GM20431 (cell line): ENCODE results near the gene AKAP8.
"Not testable (repeated sequence)": the region's sequence is repeated elsewhere in the genome, so short reads cannot be mapped to it uniquely, and the experiment has no call there.

Experiments
- in situ Hi-C: fragments of 300-500 bp; cut with MseI, MboI; formaldehyde crosslinking; loops from one replicate; pipeline ENCODE4 v1.15.0; 2020; ENCODE audit warnings: low sequenced_read_pairs; ENCODE audit not compliant: unreplicated experiment

The AKAP8 gene

DNA sequence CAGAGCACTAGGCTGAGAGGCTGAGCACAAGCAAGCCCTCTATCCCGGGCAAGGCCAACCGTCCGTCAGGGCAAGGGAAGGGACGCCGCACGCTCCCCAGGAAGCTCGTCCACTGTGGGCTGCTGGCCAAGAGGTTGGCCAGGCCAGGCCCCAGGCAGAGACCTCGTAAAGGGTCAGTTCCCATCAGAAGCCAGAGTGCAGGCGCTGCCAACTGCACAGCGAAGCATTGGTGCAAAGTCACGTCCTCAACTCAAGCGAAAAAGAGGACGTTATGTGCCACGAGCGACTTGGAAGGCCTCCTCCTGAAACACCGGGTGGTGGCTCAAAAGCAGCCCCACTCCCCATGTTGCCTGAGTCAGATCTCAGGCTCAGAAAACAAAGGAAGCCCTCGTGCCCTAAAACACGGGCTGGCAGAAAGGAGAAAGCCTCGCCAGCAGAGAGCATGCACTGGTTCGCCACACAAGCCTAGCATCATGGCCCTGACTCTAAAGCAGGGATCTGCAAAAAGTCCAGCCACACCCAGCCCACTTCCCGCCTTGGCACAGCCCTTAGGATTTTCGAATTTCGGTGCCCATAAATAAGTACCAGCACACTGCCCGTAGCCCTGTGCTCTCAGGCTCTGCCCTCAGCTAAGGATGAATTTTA, 4.7 kb downstream of the AKAP8 start:
- in situ Hi-C loops: no loop called here

DNA sequence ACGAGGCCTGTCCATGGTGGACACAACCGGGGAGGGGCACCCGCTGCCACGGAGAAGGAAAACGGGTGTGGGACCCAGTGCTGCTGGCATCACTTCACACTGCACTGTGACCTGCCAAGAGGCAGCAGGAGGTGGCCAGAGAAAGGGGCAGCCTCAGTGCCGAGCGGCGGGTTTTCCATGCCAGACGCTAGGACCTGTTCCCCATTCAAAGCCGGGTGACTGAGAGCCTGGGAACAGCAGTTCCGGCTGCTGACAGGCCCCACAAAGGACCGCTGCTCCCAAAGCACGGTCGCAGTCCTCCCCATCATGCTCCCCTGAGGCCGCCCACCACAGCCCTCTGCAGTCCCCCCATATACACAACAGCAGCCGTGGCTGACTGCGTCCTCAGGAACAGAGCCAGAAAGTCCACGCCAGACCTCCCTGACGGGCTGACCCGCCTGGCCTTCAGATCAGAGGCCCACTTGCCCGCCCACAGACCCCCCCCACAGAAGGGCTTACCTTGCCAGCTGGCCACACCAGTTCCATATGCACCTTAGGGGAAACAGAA, 5.4 kb downstream of the AKAP8 start:
- in situ Hi-C loops: no loop called here

DNA sequence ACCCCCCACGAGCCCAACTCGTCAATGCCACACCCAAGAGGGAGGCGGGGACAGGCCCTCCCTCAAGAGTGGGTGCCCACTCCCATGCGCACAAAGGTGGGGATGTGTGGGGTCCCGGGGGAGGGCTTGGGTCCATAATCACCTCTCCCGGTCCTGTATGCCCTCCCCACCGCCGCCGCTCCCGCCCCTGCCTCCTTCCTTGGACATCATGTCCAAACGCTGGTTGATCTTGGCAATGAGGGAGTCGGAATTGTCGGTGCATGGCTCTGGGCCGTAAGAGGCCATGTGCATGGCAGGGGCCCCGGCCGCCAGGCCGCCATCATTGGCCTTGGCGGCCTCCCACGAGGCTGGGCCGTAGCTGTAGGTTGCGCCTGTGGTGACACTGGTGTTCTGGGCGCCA, 5.9 kb downstream of the AKAP8 start:
- in situ Hi-C loops: no loop called here

DNA sequence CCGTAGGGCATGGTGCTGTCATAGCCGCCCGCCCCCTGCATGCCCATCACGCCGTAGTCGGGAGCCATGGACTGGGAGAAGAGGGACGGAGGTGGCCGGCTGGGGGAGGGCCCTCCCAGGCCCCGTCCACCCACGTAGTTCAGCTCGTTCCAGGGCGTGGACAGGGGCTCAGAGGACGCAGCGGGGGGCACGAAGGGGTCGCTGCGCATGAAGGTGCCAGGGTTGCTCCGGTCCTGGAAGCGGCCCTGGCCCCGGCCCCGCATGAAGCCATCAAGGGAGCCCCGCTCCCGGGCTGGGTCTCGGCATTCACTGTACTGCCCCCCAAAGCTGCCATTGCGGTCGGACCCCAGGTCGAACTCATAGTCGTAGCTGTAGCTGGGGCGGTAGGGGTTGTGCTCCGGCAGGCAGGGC, 6.7 kb downstream of the AKAP8 start:
- in situ Hi-C loops: no loop called here

DNA sequence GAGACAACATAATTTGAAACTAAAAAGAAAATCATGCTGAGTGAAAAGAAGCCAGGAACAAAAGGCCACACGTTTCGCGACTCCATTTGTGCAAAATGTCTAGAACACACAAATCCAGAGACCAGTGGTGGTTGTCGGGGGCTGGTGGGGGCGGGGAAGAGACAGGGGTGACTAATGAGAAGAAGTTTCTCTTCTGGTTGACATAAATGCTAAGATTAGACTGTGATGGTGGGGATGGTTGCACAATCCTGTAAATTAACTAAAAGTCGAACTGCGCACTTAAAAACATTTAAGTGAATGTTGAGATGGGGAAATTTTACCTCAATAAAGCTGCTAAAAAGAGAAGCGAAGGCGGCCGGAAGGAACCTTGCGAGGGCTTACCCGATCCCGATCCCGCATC, 7.1 kb downstream of the AKAP8 start:
- in situ Hi-C loops: no loop called here

DNA sequence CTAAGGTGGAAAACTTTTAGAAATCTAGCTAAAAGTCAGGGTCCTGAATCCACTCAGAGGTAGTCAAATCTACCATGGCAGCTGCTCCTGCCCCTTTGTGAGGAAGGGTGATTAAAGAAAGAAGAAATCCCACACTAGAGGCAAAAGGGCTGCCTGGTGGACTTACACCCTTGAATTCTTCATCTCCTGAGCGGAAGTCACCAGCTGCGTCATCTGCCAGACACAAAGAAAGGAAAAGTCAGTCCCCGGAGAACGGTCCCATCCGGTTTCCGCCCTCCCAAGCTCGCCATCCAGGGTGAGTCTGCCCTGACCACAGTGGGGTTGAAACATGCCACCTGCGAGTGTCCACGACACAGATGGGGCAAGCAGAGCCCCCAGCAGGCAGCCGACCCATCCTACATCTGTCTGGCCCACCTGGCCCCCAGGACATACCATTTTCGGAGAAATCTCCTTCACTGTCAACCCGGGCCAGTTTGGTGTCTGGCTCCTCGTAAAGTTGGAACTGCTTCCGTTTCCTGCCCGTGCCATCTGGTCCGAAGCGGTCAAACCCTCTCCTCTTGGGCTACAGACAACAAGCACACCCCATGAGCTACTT, 7.7 kb downstream of the AKAP8 start:
- in situ Hi-C loops: no loop called here

DNA sequence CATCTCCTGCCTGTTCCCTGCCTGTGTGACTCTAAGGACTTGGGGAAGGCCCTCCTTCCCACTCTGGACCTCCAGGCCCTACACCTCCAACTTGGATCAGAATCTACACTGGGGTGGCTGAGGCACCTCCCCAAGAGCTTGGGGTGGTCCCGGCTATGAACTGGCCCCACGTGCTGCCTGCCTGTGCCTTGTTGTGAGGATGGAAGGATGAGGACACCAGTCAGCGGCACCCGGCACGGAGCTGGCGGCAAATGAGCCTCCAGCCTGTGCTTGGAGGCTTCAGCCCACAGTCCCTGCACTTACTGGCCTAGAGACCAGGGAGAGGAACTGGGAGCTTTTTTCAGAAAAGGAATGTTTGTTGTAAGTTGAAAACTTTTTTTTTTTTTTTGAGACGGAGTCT, 8.5 kb downstream of the AKAP8 start:
- in situ Hi-C loops: no loop called here

DNA sequence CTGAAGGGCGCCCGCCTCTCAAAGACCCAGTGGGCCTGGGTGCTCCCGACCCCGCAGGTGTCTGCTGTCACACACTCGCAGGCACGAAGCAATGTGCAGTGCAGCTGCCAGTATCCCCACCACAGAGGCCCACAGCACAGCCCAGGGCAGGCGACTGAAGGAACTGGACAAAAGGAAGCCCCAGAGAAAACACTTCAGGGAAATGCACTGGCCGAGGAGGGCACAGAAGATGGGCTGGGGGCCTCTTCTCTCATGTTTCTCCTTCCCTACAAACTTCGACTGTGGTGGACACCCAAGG, 10.0 kb downstream of the AKAP8 start:
- in situ Hi-C loops: no loop called here

DNA sequence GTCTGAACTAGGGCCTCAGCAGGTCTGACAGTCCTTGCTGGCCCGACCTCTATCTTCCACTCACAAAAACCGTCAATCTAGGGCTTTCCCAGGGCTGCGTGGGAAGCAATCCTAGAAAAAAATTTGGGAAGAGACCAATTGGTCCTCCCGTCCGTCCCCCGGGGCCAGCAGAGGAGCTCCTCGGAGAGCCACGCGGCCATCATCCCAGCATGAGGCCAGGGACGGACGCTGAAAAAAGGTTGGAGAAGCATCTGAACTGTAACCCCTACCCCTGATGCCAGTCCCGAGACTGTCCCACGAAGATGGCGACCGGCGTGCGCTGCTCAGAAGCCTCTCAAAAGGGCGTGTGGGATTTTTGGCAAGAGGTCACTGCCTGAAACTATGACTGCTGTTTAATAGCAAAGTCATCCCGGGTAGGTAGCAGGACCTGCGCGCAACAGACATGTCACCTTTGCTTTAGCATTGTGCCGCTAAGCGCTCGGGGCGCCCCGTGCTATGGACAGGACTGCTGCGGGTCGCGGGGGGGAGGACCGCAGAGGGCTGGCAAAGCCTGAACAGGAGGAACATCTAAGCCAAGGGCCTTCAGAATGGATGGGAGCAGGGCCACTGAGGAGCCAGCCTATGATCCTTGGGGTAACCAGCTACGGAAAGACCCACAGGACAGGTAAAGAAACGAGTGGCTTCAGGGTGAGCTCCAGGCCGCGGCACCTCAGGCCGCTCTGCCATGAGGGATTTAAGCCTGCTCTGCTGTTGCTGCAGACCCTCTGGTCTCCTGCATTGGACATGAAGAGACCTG, 10.6 kb downstream of the AKAP8 start:
- in situ Hi-C loops: no loop called here

DNA sequence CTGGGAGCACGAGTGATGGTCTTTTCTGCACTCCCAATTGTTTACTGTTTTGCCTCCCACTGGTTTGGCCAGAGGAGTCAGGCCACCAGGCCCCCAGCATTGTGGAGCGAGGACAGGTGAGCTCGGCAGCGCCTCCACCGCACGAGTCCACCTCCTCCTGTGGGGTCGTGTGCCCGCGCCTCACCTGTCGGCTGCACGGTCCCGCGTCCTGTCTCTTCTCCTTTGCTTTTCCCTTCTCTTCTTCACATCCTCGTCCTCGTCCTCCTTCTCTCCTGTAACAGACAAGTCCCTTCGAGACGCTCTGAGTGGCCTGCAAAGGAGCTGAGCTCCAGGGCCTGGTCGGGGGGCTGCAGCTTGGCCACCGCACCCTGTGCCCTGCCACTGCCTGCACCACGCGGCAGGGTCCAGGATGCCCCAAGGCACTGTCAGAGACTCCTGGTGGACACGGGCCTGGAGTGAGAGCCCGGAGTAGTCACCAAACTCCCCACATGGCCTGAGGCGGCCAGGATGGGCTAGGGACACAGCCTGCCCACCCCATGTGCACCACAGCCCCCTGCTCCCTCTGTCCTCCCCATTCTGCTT, 11.4 kb downstream of the AKAP8 start:
- in situ Hi-C loops: no loop called here

DNA sequence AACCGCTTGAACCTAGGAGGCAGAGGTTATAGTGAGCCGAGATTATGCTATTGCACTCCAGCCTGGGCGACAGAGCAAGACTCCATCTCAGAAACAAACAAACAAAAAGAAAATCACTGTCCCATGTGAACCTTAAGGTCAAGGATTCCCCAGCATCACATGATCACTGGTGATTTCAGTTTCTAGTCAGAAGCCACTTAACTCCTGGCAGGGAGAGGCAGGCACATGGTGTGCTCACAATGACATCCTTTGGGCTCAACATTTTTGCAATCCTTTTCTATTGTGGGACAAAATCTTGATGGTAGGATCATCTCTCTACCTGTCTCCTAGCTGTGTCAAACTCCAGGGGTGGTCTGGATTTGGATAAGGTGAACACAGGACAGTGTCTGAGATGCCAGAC, 12.1 kb downstream of the AKAP8 start:
- in situ Hi-C loops: no loop called here

DNA sequence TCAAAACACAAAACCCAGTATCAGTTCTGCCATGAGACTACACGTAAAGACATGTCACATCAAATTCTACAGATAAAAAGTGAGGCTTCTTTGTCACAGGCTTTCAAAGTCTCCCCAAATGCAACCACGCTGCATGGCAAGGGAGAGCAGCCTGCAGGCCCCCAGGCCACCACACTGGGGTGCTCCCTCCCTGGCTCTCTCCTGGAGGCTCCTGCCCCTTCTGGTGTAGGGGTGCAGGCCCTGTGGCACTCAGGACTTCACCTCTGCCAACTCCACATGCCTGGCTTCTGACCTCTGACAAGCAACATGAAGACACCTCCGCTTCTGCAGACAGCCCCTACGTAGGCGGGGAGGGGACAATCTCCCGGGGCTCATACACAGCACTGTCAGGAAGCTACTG, 14.3 kb downstream of the AKAP8 start:
- in situ Hi-C loops: no loop called here

DNA sequence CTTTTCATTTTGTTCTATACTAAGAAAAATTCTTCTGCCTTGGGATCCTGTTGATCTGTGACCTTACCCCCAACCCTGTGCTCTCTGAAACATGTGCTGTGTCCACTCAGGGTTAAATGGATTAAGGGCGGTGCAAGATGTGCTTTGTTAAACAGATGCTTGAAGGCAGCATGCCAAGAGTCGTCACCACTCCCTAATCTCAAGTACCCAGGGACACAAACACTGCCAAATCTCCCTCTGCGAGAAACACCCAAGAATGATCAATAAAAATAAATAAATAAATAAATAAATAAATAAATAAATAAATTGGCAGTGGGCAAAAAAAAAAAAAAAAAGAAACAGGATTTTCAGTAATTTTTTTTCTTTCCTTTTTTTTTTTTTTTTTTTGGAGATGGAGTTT, 15.8 kb downstream of the AKAP8 start:
- in situ Hi-C loops: not testable (repeated sequence)

DNA sequence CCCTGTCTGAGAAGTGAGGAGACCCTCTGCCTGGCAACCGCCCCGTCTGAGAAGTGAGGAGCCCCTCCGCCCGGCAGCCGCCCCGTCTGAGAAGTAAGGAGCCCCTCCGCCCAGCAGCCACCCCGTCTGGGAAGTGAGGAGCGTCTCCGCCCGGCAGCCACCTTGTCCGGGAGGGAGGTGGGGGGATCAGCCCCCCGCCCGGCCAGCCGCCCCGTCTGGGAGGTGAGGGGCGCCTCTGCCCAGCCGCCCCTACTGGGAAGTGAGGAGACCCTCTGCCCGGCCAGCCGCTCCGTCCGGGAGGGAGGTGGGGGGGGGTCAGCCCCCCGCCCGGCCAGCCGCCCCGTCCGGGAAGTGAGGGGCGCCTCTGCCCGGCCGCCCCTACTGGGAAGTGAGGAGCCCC, 16.5 kb downstream of the AKAP8 start:
- in situ Hi-C loops: not testable (repeated sequence)

DNA sequence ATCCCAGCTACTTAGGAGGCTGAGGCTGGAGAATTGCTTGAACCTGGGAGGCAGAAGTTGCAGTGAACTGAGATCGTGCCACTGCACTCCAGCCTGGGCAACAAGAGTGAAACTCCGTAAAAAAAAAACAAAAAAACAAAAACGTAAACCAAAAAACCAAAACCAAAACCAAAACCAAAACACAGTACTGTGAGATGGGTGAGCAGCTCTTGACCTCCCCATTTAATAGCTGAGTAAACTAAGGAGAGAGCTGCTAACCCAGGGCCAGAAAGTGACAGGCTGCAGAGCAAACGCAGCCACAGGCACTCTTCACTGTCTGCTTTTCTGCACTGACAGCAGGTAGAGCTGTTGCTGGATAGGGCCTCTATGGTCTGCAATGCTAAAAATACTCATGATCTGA, 19.6 kb downstream of the AKAP8 start:
- in situ Hi-C loops: not testable (repeated sequence)

DNA sequence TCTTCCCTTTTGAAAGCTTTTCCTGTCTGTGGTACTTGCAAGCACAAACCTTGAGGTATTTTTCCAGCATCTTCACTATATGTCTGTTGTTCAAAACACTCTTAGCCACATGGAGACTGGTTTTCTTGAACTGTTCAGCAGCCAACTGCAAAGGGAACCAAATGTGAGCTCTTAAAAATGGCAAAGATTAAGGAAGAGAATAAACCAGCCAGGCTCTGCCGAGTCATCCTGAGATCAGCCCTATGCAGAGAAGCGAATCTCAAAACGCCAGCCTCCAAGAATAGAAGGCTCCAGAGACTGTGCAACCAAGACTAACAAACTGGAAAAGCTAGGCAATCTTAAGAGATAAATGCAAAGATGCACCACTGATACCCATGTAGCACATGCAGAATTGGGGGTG, 20.7 kb downstream of the AKAP8 start:
- in situ Hi-C loops: no loop called here

DNA sequence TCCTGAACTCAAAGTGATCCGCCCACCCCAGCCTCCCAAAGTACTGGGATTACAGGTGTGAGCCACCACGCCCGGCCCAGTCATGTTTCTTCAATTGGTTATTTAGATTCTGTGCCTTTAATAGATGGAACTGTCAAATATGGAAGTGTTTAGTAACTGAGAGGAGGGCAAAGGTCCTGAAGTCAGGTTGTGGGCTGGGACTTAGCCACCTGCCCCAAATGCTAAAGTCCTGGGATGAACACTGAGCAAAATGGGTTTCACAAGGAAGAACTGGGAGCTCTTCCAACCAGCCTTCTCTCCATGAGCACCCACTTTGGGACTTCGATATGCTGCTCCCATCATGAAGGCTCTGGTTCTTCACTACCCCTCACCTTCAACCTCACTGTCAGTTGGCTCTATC, 21.7 kb downstream of the AKAP8 start:
- in situ Hi-C loops: no loop called here

DNA sequence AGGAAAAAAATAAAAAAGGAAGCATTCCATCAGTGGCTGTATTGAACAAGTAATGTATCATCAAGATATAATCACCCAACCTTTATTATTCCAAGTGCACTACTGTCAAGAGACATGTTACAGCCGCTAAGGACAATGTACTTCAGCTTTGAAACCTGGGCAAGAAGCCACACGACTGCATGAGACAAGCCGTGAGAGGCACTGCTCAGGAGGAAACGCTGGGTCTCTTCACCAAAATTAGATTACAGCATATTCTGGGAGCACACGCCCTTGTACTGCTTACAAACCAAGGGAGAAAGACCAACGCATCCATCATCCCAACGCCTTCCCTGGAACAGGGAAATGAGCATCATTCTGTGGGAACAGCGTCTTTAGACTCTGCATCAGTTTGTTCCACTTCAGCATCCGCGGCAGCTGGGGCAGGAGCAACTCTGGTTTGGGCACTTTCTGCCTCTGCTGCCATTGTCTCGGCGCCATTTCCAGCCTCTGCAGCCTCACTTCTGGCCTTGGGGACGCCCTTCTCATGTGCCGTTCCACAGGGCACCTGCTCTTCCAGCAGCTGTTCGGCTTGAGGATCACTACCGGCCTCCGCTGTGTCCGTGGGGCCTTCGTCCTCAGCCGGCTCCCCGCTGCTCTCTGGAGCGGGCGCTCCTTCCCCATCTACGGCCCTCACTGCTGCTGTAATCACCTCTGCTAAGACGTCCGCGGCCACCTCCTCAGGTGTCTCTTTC, 24.9 kb downstream of the AKAP8 start:
- in situ Hi-C loops: no loop called here

DNA sequence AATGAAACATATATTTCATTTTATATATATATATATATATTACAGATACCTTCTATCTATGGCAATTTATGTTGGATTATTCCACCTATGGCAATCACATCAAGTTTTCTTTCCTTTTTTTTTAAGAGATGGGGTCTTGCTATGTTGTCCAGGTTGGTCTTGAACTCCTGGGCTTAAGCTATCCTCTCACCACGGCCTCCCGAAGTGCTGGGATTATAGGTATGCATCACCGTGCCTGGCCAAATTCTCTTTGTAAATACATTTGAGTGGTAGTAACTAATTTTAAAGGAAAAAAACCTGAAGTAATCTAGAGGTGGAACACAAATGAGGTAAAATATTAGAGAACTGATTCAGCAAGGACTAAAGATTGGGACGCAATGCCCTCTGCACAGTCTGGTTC, 25.7 kb downstream of the AKAP8 start:
- in situ Hi-C loops: no loop called here

DNA sequence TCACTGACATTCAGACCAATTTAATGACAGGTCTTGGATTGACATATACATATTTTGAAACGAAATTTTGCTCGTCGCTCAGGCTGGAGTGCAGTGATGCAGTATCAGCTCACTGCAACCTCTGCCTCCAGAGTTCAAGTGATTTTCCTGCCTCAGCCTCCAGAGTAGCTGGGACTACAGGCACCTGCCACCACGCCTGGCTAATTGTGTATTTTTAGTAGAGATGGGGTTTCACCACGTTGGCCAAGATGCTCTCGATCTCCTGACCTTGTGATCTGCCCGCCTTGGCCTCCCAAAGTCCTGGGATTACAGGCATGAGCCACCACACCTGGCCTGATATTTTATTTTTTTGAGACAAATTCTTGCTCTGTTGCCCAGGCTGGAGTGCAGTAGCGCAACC, 27.1 kb downstream of the AKAP8 start:
- in situ Hi-C loops: not testable (repeated sequence)
